Activated naive CD4-positive, alpha-beta T cell treated with anti-CD3 and anti-CD28 coated beads, Interleukin-2, amount 50 U/mL, for 72 hours (primary cell): ENCODE measurements around the gene TMEM123. TPM values are rescaled to one million over a fixed set of nuclear protein-coding genes. Genes with fewer than 3 reads are reported as not detected.

Source experiments
- total RNA-seq, 2 donors: library from RNA; stranded (reverse); gene quantifications; one replicate each; pipeline ENCODE4 v1.2.3, GENCODE V29; 2022

TMEM123 gene
- total RNA-seq, 2 donors from 2014 or later = 193 to 330 TPM

Other genes with a start within 250 kb of the TMEM123 start
- 100 to 1,000 TPM; 131 to 355 TPM for gene BIRC3, start 135.3 kb downstream of the TMEM123 start, total RNA-seq
- gene BIRC2, start 105.6 kb downstream of the TMEM123 start, total RNA-seq = 10 to 100 TPM; 40.7 to 67.6 TPM
- gene MMP7, start 78.0 kb upstream of the TMEM123 start, total RNA-seq = not detected
- not detected for gene MMP20, start 172.6 kb upstream of the TMEM123 start, total RNA-seq